ENCODE measurements around the gene HSPA9. TPM values are rescaled to one million over a fixed set of nuclear protein-coding genes. Genes with fewer than 3 reads are reported as not detected.

The HSPA9 gene
- polyA plus RNA-seq, 3 donors = 67.8 to 82.4 (median 81.8) TPM

DNA sequence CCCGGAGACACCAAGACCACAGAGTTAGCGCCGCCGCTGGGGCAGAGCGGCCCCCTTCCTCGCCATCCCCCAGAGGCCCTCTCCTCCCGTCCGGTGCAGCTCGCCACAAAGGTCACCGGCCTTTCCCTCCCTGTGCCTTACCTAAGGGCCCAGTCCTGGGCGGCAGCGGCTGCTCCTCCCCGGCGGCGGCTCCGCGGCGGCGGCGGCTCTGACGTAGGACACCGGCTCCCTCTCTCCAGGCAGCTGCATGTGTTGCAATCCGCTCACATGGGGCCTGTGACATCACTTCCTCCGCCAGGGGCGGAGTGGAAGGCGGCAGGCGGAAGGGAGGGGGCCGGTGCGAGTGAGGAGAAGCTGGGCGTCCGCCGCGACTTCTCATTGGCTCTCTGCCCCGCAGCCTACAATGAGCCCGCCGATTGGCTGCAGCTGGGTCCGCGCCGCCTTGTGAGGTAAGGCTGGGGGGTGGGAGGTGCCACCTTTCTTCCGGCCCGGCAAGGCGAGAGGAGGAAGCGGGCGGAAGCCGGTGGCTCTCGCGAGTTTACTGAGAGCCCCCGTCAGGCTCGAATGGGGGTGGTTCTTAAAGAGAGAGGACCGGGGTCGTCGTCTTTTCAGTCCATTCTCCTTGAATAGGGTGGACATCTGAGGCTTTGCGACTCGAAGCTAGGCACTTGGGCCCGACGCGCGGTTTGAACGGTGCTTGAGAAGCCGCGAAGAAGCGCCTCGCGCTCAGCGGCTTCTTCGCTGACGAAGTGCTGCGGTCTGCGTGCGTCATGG lies 32.1 kb downstream of the HSPA9 start, which contains the start of gene ETF1:
ETF1 (minus strand) TSS at position 281 of the 774 bp plus-strand sequence. CDS start 318 bp downstream, outside the sequence.
- peaks cover 94% of the 10 kb centered on the region for H3K79me2 ChIP-seq (ENCODE audit: insufficient read depth, low read length)
- H3K4me1 ChIP-seq (ENCODE audit: control insufficient read depth in 1 of 2, insufficient read depth in 2 of 2, low read length in 2 of 2) = peaks cover 49 to 55% of the 10 kb centered on the region in 2 donors
- H3K9ac ChIP-seq (ENCODE audit: insufficient read depth, low read length, poor library complexity, severe bottlenecking) = peak within 1 kb of the TSS; percentile 98
- no peaks in the 10 kb centered on the region for H3K9me3 ChIP-seq (replicated peaks in 1 of 2; ENCODE audit: control insufficient read depth in 1 of 2, insufficient read depth in 1 of 2, low read length in 2 of 2)
- Mint-ChIP-seq H3K27me3 (ENCODE audit: low read depth in 3 of 3) (no peaks in the 10 kb centered on the region), H3K27ac (peak within 1 kb of the TSS; percentile 99 to 100 (median 100)), H3K9me3 (peaks cover 0 to 2% (median 0%) of the 10 kb centered on the region in 7 donors), H3K4me3 (peak within 1 kb of the TSS; percentile 98 to 100), H3K36me3 (peaks cover 8 to 15% of the 10 kb centered on the region in 2 donors), H3K4me1 (peaks cover 61% of the 10 kb centered on the region)
- H2AFZ ChIP-seq (ENCODE audit: insufficient read depth, low read depth, low read length, poor library complexity, severe bottlenecking) = peak within 1 kb of the TSS; percentile 47
- WGBS (ENCODE audit: insufficient coverage) = under 1% methylated on average over 62 of the region's 70 CpGs
- H3K27ac ChIP-seq (ENCODE audit: low read depth in 1 of 2, low read length in 2 of 2) = peak within 1 kb of the TSS; percentile 96 to 100
- peaks cover 0 to 6% of the 10 kb centered on the region in 2 donors for H3K36me3 ChIP-seq (replicated peaks in 1 of 2; ENCODE audit: control insufficient read depth in 1 of 2, insufficient read depth in 2 of 2, low read length in 2 of 2)
- TF ChIP-seq CTCF (IDR thresholded peaks at IDR 0.05) = no peak
- H3K4me2 ChIP-seq (replicated peaks; ENCODE audit: extremely low read depth, low read length, poor library complexity, severe bottlenecking) = peak within 1 kb of the TSS; percentile 93
- peak within 1 kb of the TSS; percentile 82 to 99 (median 98) for H3K4me3 ChIP-seq (replicated peaks in 1 of 3; ENCODE audit: low read depth in 2 of 3, low read length in 3 of 3)
- H4K20me1 ChIP-seq (ENCODE audit: insufficient read depth, low read length) = peaks cover 50% of the 10 kb centered on the region
- intact Hi-C loops (cut with micrococcal nuclease) = loop anchor here (2.0 to 10.0 kb wide), 5 partner anchors 32 to 368 kb away; partner anchors contain the start of genes EGR1 (in 2 of the 2), HSPA9 (in 2 of the 2), BRD8 (in 1 of the 2) and KDM3B (in 1 of the 2)
- DNase-seq = peak; percentile 100
- H3K27me3 ChIP-seq (ENCODE audit: control insufficient read depth in 2 of 2, insufficient read depth in 2 of 2, low read length in 2 of 2) = no peaks in the 10 kb centered on the region

GRCh38 chr5:138542180-138542955 lies 32.8 kb downstream of the HSPA9 start:
- Histone ChIP-seq H3K9ac (ENCODE audit: insufficient read depth, low read length, poor library complexity, severe bottlenecking) (peak overlapping the region; percentile 98), H2AFZ (ENCODE audit: insufficient read depth, low read depth, low read length, poor library complexity, severe bottlenecking) (peak overlapping the region; percentile 13), H3K36me3 (replicated peaks in 1 of 2; ENCODE audit: control insufficient read depth in 1 of 2, insufficient read depth in 2 of 2, low read length in 2 of 2) (peaks cover 0 to 6% of the 10 kb centered on the region in 2 donors), H3K4me1 (ENCODE audit: control insufficient read depth in 1 of 2, insufficient read depth in 2 of 2, low read length in 2 of 2) (peaks cover 49 to 55% of the 10 kb centered on the region in 2 donors), H3K4me2 (replicated peaks; ENCODE audit: extremely low read depth, low read length, poor library complexity, severe bottlenecking) (peak overlapping the region; percentile 81), H3K4me3 (replicated peaks in 1 of 3; ENCODE audit: low read depth in 2 of 3, low read length in 3 of 3) (peak overlapping the region; percentile 69 to 99 (median 98)), H3K27me3 (ENCODE audit: control insufficient read depth in 2 of 2, insufficient read depth in 2 of 2, low read length in 2 of 2) (no peaks in the 10 kb centered on the region), H3K9me3 (replicated peaks in 1 of 2; ENCODE audit: control insufficient read depth in 1 of 2, insufficient read depth in 1 of 2, low read length in 2 of 2) (no peaks in the 10 kb centered on the region), H4K20me1 (ENCODE audit: insufficient read depth, low read length) (peaks cover 49% of the 10 kb centered on the region), H3K27ac (ENCODE audit: low read depth in 1 of 2, low read length in 2 of 2) (peak overlapping the region; percentile 96 to 100), H3K79me2 (ENCODE audit: insufficient read depth, low read length) (peaks cover 94% of the 10 kb centered on the region)
- peaks cover 55% of the 10 kb centered on the region for H3K4me1 Mint-ChIP-seq
- H3K36me3 Mint-ChIP-seq = peaks cover 8 to 16% of the 10 kb centered on the region in 2 donors
- peak overlapping the region; percentile 98 to 100 (median 100) for H3K27ac Mint-ChIP-seq
- intact Hi-C loops (cut with micrococcal nuclease) = loop anchor here (2.0 to 10.0 kb wide), 5 partner anchors 32 to 368 kb away; partner anchors contain the start of genes EGR1 (in 2 of the 2), HSPA9 (in 2 of the 2), BRD8 (in 1 of the 2) and KDM3B (in 1 of the 2)
- WGBS (ENCODE audit: insufficient coverage) = under 1% methylated on average over 40 of the region's 47 CpGs
- no peak for TF ChIP-seq CTCF (IDR thresholded peaks at IDR 0.05)
- peak overlapping the region; percentile 98 for H3K4me3 Mint-ChIP-seq
- H3K9me3 Mint-ChIP-seq = peaks cover 0 to 2% (median 0%) of the 10 kb centered on the region in 7 donors
- no peak for DNase-seq
- H3K27me3 Mint-ChIP-seq (ENCODE audit: low read depth in 3 of 3) = no peaks in the 10 kb centered on the region
